HL-60 (cell line): ENCODE data around the gene DND1.

ENCODE experiments used
- GABPA ChIP-seq: IDR thresholded peaks from 2 replicates; pipeline ENCODE4 v1.6.1; 2012; ENCODE audit warnings: low read depth
- POLR2AphosphoS5 ChIP-seq: IDR thresholded peaks from 2 replicates; pipeline ENCODE4 v1.6.1; 2012; ENCODE audit warnings: low read depth
- SPI1 ChIP-seq: IDR thresholded peaks from 2 replicates; pipeline ENCODE4 v1.6.1; 2012; ENCODE audit warnings: low read depth, mild to moderate bottlenecking, borderline replicate concordance
- TF ChIP-seq, protein P1 (sequence below): IDR thresholded peaks from one replicate; pipeline ENCODE4 v1.5.1; 2011; ENCODE audit warnings: low read length, control low read depth, inconsistent platforms; ENCODE audit not compliant: insufficient read depth
- TF ChIP-seq, protein P2 (sequence below): IDR thresholded peaks from 2 replicates; pipeline ENCODE4 v1.6.1; 2012; ENCODE audit warnings: low read depth; ENCODE audit not compliant: insufficient replicate concordance

GRCh38 chr5:140677947-140678346 is 4.6 kb upstream of the DND1 start:
- TF ChIP-seq, protein P1, sequence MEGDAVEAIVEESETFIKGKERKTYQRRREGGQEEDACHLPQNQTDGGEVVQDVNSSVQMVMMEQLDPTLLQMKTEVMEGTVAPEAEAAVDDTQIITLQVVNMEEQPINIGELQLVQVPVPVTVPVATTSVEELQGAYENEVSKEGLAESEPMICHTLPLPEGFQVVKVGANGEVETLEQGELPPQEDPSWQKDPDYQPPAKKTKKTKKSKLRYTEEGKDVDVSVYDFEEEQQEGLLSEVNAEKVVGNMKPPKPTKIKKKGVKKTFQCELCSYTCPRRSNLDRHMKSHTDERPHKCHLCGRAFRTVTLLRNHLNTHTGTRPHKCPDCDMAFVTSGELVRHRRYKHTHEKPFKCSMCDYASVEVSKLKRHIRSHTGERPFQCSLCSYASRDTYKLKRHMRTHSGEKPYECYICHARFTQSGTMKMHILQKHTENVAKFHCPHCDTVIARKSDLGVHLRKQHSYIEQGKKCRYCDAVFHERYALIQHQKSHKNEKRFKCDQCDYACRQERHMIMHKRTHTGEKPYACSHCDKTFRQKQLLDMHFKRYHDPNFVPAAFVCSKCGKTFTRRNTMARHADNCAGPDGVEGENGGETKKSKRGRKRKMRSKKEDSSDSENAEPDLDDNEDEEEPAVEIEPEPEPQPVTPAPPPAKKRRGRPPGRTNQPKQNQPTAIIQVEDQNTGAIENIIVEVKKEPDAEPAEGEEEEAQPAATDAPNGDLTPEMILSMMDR: no peak
- TF ChIP-seq POLR2AphosphoS5: no peak
- no peak for TF ChIP-seq SPI1
- no peak for TF ChIP-seq GABPA
- TF ChIP-seq, protein P2, sequence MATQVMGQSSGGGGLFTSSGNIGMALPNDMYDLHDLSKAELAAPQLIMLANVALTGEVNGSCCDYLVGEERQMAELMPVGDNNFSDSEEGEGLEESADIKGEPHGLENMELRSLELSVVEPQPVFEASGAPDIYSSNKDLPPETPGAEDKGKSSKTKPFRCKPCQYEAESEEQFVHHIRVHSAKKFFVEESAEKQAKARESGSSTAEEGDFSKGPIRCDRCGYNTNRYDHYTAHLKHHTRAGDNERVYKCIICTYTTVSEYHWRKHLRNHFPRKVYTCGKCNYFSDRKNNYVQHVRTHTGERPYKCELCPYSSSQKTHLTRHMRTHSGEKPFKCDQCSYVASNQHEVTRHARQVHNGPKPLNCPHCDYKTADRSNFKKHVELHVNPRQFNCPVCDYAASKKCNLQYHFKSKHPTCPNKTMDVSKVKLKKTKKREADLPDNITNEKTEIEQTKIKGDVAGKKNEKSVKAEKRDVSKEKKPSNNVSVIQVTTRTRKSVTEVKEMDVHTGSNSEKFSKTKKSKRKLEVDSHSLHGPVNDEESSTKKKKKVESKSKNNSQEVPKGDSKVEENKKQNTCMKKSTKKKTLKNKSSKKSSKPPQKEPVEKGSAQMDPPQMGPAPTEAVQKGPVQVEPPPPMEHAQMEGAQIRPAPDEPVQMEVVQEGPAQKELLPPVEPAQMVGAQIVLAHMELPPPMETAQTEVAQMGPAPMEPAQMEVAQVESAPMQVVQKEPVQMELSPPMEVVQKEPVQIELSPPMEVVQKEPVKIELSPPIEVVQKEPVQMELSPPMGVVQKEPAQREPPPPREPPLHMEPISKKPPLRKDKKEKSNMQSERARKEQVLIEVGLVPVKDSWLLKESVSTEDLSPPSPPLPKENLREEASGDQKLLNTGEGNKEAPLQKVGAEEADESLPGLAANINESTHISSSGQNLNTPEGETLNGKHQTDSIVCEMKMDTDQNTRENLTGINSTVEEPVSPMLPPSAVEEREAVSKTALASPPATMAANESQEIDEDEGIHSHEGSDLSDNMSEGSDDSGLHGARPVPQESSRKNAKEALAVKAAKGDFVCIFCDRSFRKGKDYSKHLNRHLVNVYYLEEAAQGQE: no peak
